SK-N-SH treated with all-trans-retinoic acid at 6 μM for 48 hours (cell line): ENCODE results near the gene PLA2G12B.
A peak's percentile ranks its signal among the peaks of the same experiment; 100 is the strongest.

Experiments
- ATAC-seq: fragments of 200-7000 bp; cut with Tn5 transposase; 3 replicates; pipeline ENCODE4 v1.9.1; 2020; ENCODE audit warnings: mild to moderate bottlenecking, moderate library complexity
- ARNTL ChIP-seq: fragments of 450-650 bp; formaldehyde crosslinking; IDR thresholded peaks from 2 replicates; pipeline ENCODE4 v1.5.0; 2020; ENCODE audit warnings: low read depth, mild to moderate bottlenecking, moderate library complexity, borderline replicate concordance
- CSDC2 ChIP-seq: fragments of 250-450 bp; sonication (Bioruptor Pico); IDR thresholded peaks from 2 replicates; pipeline ENCODE4 v1.5.0; 2020; ENCODE audit warnings: mild to moderate bottlenecking, moderate library complexity
- CSRNP3 ChIP-seq: fragments of 250-450 bp; sonication (Bioruptor Pico); IDR thresholded peaks from 2 replicates; pipeline ENCODE4 v1.5.1; 2021; ENCODE audit warnings: mild to moderate bottlenecking, moderate library complexity
- ESRRG ChIP-seq: fragments of 250-450 bp; sonication (Bioruptor Pico); IDR thresholded peaks from 2 replicates; pipeline ENCODE4 v1.6.1; 2021; ENCODE audit warnings: mild to moderate bottlenecking
- GLIS3 ChIP-seq: fragments of 250-450 bp; sonication (Bioruptor Pico); IDR thresholded peaks from 2 replicates; pipeline ENCODE4 v1.5.0; 2020; ENCODE audit warnings: mild to moderate bottlenecking, moderate library complexity
- ISL1 ChIP-seq: fragments of 250-450 bp; sonication (Bioruptor Pico); IDR thresholded peaks from 2 replicates; pipeline ENCODE4 v2.1.2; 2022; ENCODE audit warnings: mild to moderate bottlenecking, moderate library complexity
- OSR1 ChIP-seq: fragments of 250-450 bp; sonication (Bioruptor Pico); IDR thresholded peaks from 2 replicates; pipeline ENCODE4 v1.8.0; 2022; ENCODE audit warnings: moderate library complexity, mild to moderate bottlenecking, inconsistent platforms
- PATZ1 ChIP-seq: fragments of 250-450 bp; sonication (Bioruptor Pico); IDR thresholded peaks from 2 replicates; pipeline ENCODE4 v1.8.0; 2020; ENCODE audit warnings: mild to moderate bottlenecking, moderate library complexity, borderline replicate concordance
- PPARA ChIP-seq: fragments of 250-450 bp; sonication (Bioruptor Pico); IDR thresholded peaks from 2 replicates; pipeline ENCODE4 v1.5.0; 2020; ENCODE audit warnings: mild to moderate bottlenecking, borderline replicate concordance
- SNAI2 ChIP-seq: fragments of 250-450 bp; sonication (Bioruptor Pico); IDR thresholded peaks from 2 replicates; pipeline ENCODE4 v1.5.0; 2020; ENCODE audit warnings: mild to moderate bottlenecking, moderate library complexity
- TCF4 ChIP-seq: fragments of 250-450 bp; sonication (Bioruptor Pico); IDR thresholded peaks from 2 replicates; pipeline ENCODE4 v1.8.0; 2021; ENCODE audit warnings: mild to moderate bottlenecking, moderate library complexity, borderline replicate concordance
- TOX ChIP-seq: fragments of 250-450 bp; sonication (Bioruptor Pico); IDR thresholded peaks from 2 replicates; pipeline ENCODE4 v1.8.0; 2021; ENCODE audit warnings: mild to moderate bottlenecking, moderate library complexity, borderline replicate concordance
- TSHZ2 ChIP-seq: fragments of 250-450 bp; sonication (Bioruptor Pico); IDR thresholded peaks from 2 replicates; pipeline ENCODE4 v1.5.0; 2020; ENCODE audit warnings: mild to moderate bottlenecking, moderate library complexity
- ZC3H10 ChIP-seq: fragments of 250-450 bp; sonication (Bioruptor Pico); IDR thresholded peaks from 2 replicates; pipeline ENCODE4 v1.5.1; 2021; ENCODE audit warnings: mild to moderate bottlenecking, moderate library complexity
- ZFP3 ChIP-seq: fragments of 250-450 bp; sonication (Bioruptor Pico); IDR thresholded peaks from 2 replicates; pipeline ENCODE4 v1.5.0; 2020; ENCODE audit warnings: mild to moderate bottlenecking, moderate library complexity
- ZFP30 ChIP-seq: fragments of 450-650 bp; formaldehyde crosslinking; IDR thresholded peaks from 2 replicates; pipeline ENCODE4 v1.5.0; 2022; ENCODE audit warnings: mild to moderate bottlenecking, moderate library complexity
- ZNF565 ChIP-seq: fragments of 450-650 bp; formaldehyde crosslinking; conservative IDR thresholded peaks from 2 replicates; pipeline ENCODE4 v1.5.0; 2020; ENCODE audit warnings: low read depth, mild to moderate bottlenecking, moderate library complexity
- ZNF8 ChIP-seq: fragments of 450-650 bp; formaldehyde crosslinking; IDR thresholded peaks from 2 replicates; pipeline ENCODE4 v1.5.0; 2020; ENCODE audit warnings: mild to moderate bottlenecking, moderate library complexity
- TF ChIP-seq, protein P1 (sequence below): fragments of 250-450 bp; sonication (Bioruptor Pico); IDR thresholded peaks from 2 replicates; pipeline ENCODE4 v1.5.1; 2020; ENCODE audit warnings: low read depth, mild to moderate bottlenecking, moderate library complexity
- TF ChIP-seq, protein P2 (sequence below): fragments of 250-450 bp; sonication (Bioruptor Pico); IDR thresholded peaks from 2 replicates; pipeline ENCODE4 v1.8.0; 2021; ENCODE audit warnings: low read depth, mild to moderate bottlenecking, moderate library complexity, borderline replicate concordance

Gene PLA2G12B

DNA sequence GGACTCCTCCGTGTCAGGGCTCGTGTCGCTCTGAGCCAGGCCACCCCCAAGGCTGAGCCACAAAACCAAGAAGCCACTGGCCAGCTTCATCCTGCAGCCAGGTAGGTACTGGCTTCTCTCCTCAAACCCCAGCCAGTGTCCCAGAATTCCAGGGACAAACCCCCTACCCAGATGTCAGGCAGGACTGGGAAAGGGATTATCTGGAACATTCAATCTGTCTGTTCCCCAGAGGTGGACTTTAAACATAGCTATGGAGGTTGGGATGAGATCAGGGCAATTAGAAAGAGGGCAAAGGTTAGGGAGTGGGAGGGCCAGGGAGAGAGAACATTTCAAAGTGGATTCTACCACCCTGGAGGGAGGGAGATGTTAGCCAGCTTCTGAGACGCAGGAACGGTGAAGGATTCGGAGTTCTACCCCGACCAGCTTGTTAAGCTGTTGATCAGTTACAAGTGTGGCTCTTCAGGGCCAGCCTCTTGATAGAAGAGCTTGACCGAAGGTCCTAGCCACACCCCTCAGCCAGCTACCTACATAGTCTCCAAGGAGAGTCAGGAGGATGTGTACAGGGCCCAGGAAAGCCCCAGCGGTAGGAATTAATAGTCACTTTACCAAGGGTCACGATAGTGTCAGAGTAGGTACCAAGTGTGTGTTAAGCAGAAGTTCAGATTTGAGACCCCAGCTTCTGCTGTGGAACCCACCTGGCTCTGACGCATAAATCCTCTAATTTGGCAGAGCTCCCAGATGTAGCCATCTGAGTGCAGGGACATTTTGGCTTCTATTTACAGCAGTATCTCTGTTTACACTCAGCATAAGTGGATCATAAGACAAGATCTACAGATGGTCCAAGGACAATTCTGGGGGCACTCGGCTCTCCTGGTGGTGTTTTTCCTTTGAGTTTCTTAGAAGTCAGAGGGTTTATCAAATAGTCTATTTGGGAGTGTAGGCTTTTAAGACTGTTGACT, at the start of gene PLA2G12B:
PLA2G12B (minus strand) TSS at position 211 of the 959 bp plus-strand sequence; CDS start at position 90, 121 bp downstream.
- TF ChIP-seq PPARA (CRISPR knock-in tag) (no peak), GLIS3 (no peak), TCF4 (CRISPR knock-in tag) (0 out of 2 replicates have a peak, but pooled peaks have one; percentile 37), PATZ1 (CRISPR knock-in tag) (no peak)
- ATAC-seq: no peak

GRCh38 chr10:73003822-73004221, 49.2 kb upstream of the PLA2G12B start:
- no peak for ATAC-seq
- TF ChIP-seq ARNTL (CRISPR knock-in tag) (no peak), TOX (no peak), OSR1 (CRISPR knock-in tag) (no peak), TCF4 (CRISPR knock-in tag) (no peak)

GRCh38 chr10:73000973-73001372, 46.4 kb upstream of the PLA2G12B start:
- ATAC-seq: no peak

More at GRCh38 chr10:73000973-73001372, 46.4 kb upstream of the PLA2G12B start:
- TF ChIP-seq TSHZ2 (CRISPR knock-in tag) (no peak), PPARA (CRISPR knock-in tag) (no peak), ZFP3 (CRISPR knock-in tag) (no peak), ZNF565 (CRISPR knock-in tag) (no peak), OSR1 (CRISPR knock-in tag) (no peak), CSRNP3 (CRISPR knock-in tag) (no peak), ZFP30 (CRISPR knock-in tag) (no peak), SNAI2 (CRISPR knock-in tag) (no peak), ISL1 (CRISPR knock-in tag) (no peak), TCF4 (CRISPR knock-in tag) (no peak), GLIS3 (no peak), PATZ1 (CRISPR knock-in tag) (no peak), TOX (no peak), ZNF8 (CRISPR knock-in tag) (no peak), ARNTL (CRISPR knock-in tag) (no peak), CSDC2 (CRISPR knock-in tag) (no peak), ESRRG (CRISPR knock-in tag) (no peak), ZC3H10 (CRISPR knock-in tag) (no peak)
- TF ChIP-seq, protein P1, sequence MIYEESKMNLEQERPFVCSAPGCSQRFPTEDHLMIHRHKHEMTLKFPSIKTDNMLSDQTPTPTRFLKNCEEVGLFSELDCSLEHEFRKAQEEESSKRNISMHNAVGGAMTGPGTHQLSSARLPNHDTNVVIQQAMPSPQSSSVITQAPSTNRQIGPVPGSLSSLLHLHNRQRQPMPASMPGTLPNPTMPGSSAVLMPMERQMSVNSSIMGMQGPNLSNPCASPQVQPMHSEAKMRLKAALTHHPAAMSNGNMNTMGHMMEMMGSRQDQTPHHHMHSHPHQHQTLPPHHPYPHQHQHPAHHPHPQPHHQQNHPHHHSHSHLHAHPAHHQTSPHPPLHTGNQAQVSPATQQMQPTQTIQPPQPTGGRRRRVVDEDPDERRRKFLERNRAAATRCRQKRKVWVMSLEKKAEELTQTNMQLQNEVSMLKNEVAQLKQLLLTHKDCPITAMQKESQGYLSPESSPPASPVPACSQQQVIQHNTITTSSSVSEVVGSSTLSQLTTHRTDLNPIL (CRISPR knock-in tag): no peak
- TF ChIP-seq, protein P2, sequence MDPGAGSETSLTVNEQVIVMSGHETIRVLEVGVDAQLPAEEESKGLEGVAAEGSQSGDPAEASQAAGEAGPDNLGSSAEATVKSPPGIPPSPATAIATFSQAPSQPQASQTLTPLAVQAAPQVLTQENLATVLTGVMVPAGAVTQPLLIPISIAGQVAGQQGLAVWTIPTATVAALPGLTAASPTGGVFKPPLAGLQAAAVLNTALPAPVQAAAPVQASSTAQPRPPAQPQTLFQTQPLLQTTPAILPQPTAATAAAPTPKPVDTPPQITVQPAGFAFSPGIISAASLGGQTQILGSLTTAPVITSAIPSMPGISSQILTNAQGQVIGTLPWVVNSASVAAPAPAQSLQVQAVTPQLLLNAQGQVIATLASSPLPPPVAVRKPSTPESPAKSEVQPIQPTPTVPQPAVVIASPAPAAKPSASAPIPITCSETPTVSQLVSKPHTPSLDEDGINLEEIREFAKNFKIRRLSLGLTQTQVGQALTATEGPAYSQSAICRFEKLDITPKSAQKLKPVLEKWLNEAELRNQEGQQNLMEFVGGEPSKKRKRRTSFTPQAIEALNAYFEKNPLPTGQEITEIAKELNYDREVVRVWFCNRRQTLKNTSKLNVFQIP: no peak
